Measurements from ENCODE around the gene IL12RB2.
"Not testable (repeated sequence)": the region's sequence is repeated elsewhere in the genome, so short reads cannot be mapped to it uniquely, and the experiment has no call there.

DNA sequence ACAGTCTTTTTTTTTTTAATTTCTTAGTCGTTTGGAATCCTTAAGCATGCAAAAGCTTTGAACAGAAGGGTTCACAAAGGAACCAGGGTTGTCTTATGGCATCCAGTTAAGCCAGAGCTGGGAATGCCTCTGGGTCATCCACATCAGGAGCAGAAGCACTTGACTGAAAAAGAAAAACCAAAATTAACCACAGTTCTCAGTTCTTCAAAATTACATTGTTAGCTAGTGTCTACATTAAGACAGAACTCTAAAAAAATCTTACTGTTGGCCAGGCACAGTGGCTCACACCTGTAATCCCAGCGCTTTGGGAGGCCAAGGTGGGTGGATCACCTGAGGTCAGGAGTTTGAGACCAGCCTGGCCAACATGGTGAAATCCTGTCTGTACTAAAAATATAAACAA, 105.4 kb downstream of the IL12RB2 start:
- not testable (repeated sequence) for TF ChIP-seq CTCF, POLR2A (IDR thresholded peaks at IDR 0.05)
